OCI-LY7 (cell line): ENCODE results near the gene RNASE4. TPM values are rescaled to one million over a fixed set of nuclear protein-coding genes. Genes with fewer than 3 reads are reported as not detected.

ENCODE experiments used
- BruUV-seq: library from RNA; stranded (reverse); fragments of 400-500 nt; replicated peaks from 2 replicates; lab custom pipeline; 2021; lab: Mats Ljungman, UMichigan
- CTCF ChIA-PET: fragments of 300-600 bp; sonication (Branson Sonifier 250); formaldehyde crosslinking; loops from one replicate; lab custom pipeline; 2022; ENCODE audit warnings: antibody characterized with exemption; ENCODE audit not compliant: unreplicated experiment; lab: Charles Lee
- POLR2A ChIA-PET: fragments of 300-600 bp; sonication (Branson Sonifier 250); formaldehyde crosslinking; loops from one replicate; lab custom pipeline; 2022; ENCODE audit warnings: antibody characterized with exemption; lab: Charles Lee
- DNase-seq: peaks from one replicate; pipeline ENCODE4 v3.0.0-alpha.2; 2015; ENCODE audit warnings: low spot score
- H2AFZ ChIP-seq: fragments of 200-600 bp; sonication (generic), shearing (Covaris generic); 2 replicates; pipeline ENCODE4 v1.6.1; 2014; ENCODE audit warnings: mild to moderate bottlenecking, antibody characterized with exemption, low read length, moderate library complexity
- H3K27ac ChIP-seq: fragments of 200-600 bp; sonication (generic); 2 replicates; pipeline ENCODE4 v1.5.1; 2014; ENCODE audit warnings: mixed run types, low read depth, mild to moderate bottlenecking, moderate library complexity, low read length, inconsistent platforms; ENCODE audit not compliant: poor library complexity, severe bottlenecking
- H3K36me3 ChIP-seq: fragments of 200-600 bp; sonication (generic); 2 replicates; pipeline ENCODE4 v1.6.1; 2014; ENCODE audit warnings: mild to moderate bottlenecking, antibody characterized with exemption, low read length, moderate library complexity, mixed read lengths; ENCODE audit not compliant: insufficient read depth
- H3K4me1 ChIP-seq: fragments of 200-600 bp; sonication (generic); 2 replicates; pipeline ENCODE4 v1.5.1; 2014; ENCODE audit warnings: mild to moderate bottlenecking, low read length; ENCODE audit not compliant: insufficient read depth, poor library complexity, severe bottlenecking
- H3K4me2 ChIP-seq: fragments of 200-600 bp; sonication (generic); 2 replicates; pipeline ENCODE4 v1.6.1; 2014; ENCODE audit warnings: mild to moderate bottlenecking, low read length
- H3K4me3 ChIP-seq: fragments of 200-600 bp; sonication (generic); 2 replicates; pipeline ENCODE4 v1.5.1; 2014; ENCODE audit warnings: mild to moderate bottlenecking, low read depth, low read length; ENCODE audit not compliant: poor library complexity, severe bottlenecking
- H3K79me2 ChIP-seq: fragments of 200-600 bp; sonication (generic); 2 replicates; pipeline ENCODE4 v1.6.1; 2016; ENCODE audit warnings: low read depth, mild to moderate bottlenecking, low read length, moderate library complexity, mixed read lengths; ENCODE audit not compliant: insufficient read depth
- H3K9me2 ChIP-seq: fragments of 200-600 bp; sonication (generic); 2 replicates; pipeline ENCODE4 v1.6.1; 2016; ENCODE audit warnings: mild to moderate bottlenecking, low read length, mixed read lengths; ENCODE audit not compliant: insufficient read depth
- H3K9me3 ChIP-seq: fragments of 200-600 bp; sonication (generic); 2 replicates; pipeline ENCODE4 v1.6.1; 2014; ENCODE audit warnings: mild to moderate bottlenecking, mixed run types, low read length, mixed read lengths
- H4K20me1 ChIP-seq: fragments of 200-600 bp; sonication (generic); 2 replicates; pipeline ENCODE4 v1.6.1; 2014; ENCODE audit warnings: mild to moderate bottlenecking, antibody characterized with exemption, low read length, moderate library complexity, mixed read lengths; ENCODE audit not compliant: insufficient read depth
- CTCF ChIP-seq: fragments of 200-600 bp; sonication (generic); conservative IDR thresholded peaks from 2 replicates; pipeline ENCODE4 v1.5.1; 2014; ENCODE audit warnings: mild to moderate bottlenecking, antibody characterized with exemption, low read length, moderate library complexity, mixed read lengths
- EZH2phosphoT487 ChIP-seq: fragments of 200-600 bp; sonication (generic); IDR thresholded peaks from 2 replicates; pipeline ENCODE4 v1.6.1; 2018; ENCODE audit warnings: low read depth, borderline replicate concordance, mild to moderate bottlenecking, mixed run types, antibody characterized with exemption, low read length, moderate library complexity, mixed read lengths
- intact Hi-C: fragments of 100-400 bp; cut with micrococcal nuclease; formaldehyde crosslinking; loops from one replicate; pipeline ENCODE4 v1.10.0; 2022; ENCODE audit not compliant: unreplicated experiment
- total RNA-seq, 2 experiments: library from RNA; depleted of rRNA in 1 of 2; stranded (reverse); fragments of >200 nt in 1 of 2; shearing (Covaris generic) in 1 of 2; gene quantifications; 2 replicates each; pipeline ENCODE4 v1.2.3, GENCODE V29; 2014 to 2022

RNASE4 gene
- total RNA-seq, 2 experiments from 2014 or later = not detected

GRCh38 chr14:20667957-20668356 is 16.4 kb upstream of the RNASE4 start:
- Histone ChIP-seq H3K9me2 (no peaks in the 10 kb centered on the region), H3K4me2 (peak overlapping the region; percentile 51), H2AFZ (no peak overlapping the region), H3K9me3 (no peaks in the 10 kb centered on the region), H3K4me3 (no peak overlapping the region), H3K27ac (peak overlapping the region; percentile 10), H4K20me1 (no peaks in the 10 kb centered on the region), H3K79me2 (no peaks in the 10 kb centered on the region), H3K36me3 (no peaks in the 10 kb centered on the region), H3K4me1 (peaks cover 19% of the 10 kb centered on the region)
- intact Hi-C loops = loop anchor here (1.0 kb wide), 2 partner anchors 15 to 55 kb away; no protein-coding TSS in a partner anchor
- ChIA-PET CTCF (interaction anchor here (1.8 kb wide), 1 partner anchor 14 kb away, joined by 9 read pairs; no protein-coding TSS in a partner anchor), POLR2A (interaction anchor here (1.1 to 2.5 kb wide), 2 partner anchors 13 to 58 kb away, joined by 3 to 9 read pairs; no protein-coding TSS in a partner anchor)
- no TSS peak for BruUV-seq
- TF ChIP-seq CTCF (no peak), EZH2phosphoT487 (no peak)
- DNase-seq = peak; percentile 83

- H4K20me1 ChIP-seq = no peaks in the 10 kb centered on the region
- POLR2A ChIA-PET = interaction anchor here (1.1 to 2.5 kb wide), 3 partner anchors 12 to 326 kb away, joined by 3 to 9 read pairs (median 4); no protein-coding TSS in a partner anchor
- no peak for TF ChIP-seq EZH2phosphoT487
- TF ChIP-seq CTCF = no peak
- CTCF ChIA-PET = interaction anchor here (1.8 kb wide), 1 partner anchor 13 kb away, joined by 9 read pairs; no protein-coding TSS in a partner anchor
- H3K9me3 ChIP-seq = no peaks in the 10 kb centered on the region
- no peak for DNase-seq
- H2AFZ ChIP-seq = no peak overlapping the region
- no peaks in the 10 kb centered on the region for H3K79me2 ChIP-seq
- peak overlapping the region; percentile 51 for H3K4me2 ChIP-seq
- no peaks in the 10 kb centered on the region for H3K36me3 ChIP-seq
- peaks cover 19% of the 10 kb centered on the region for H3K4me1 ChIP-seq
- no peak overlapping the region for H3K27ac ChIP-seq
- no peak overlapping the region for H3K4me3 ChIP-seq
- BruUV-seq = no TSS peak
- no peaks in the 10 kb centered on the region for H3K9me2 ChIP-seq
- intact Hi-C loops = loop anchor here (1.0 kb wide), 2 partner anchors 14 to 56 kb away; no protein-coding TSS in a partner anchor
These were observed 15.4 kb upstream of the RNASE4 start for GRCh38 chr14:20668969-20669368.

GRCh38 chr14:20671597-20672283 is 12.6 kb upstream of the RNASE4 start:
- ChIA-PET POLR2A (no interaction called here), CTCF (no interaction called here)
- intact Hi-C loops = no loop called here
- Histone ChIP-seq H4K20me1 (no peaks in the 10 kb centered on the region), H3K79me2 (no peaks in the 10 kb centered on the region), H3K4me1 (peaks cover 19% of the 10 kb centered on the region), H3K9me2 (no peaks in the 10 kb centered on the region), H2AFZ (no peak overlapping the region), H3K4me2 (no peak overlapping the region), H3K27ac (no peak overlapping the region), H3K36me3 (no peaks in the 10 kb centered on the region), H3K4me3 (no peak overlapping the region), H3K9me3 (no peaks in the 10 kb centered on the region)
- BruUV-seq = no TSS peak
- no peak for DNase-seq
- TF ChIP-seq CTCF (no peak), EZH2phosphoT487 (no peak)
